Measurements from ENCODE around the gene CHGA. TPM values are rescaled to one million over a fixed set of nuclear protein-coding genes. Genes with fewer than 3 reads are reported as not detected.

The CHGA gene
- total RNA-seq, 1 donor from 2014 or later = not detected

- no peak for DNase-seq (ENCODE audit: low spot score)
These were observed 17.3 kb upstream of the CHGA start for GRCh38 chr14:92905667-92906066.

- DNase-seq (ENCODE audit: low spot score) = no peak
These were observed 16.5 kb upstream of the CHGA start for GRCh38 chr14:92906420-92906819.

GRCh38 chr14:92906823-92907222, 16.1 kb upstream of the CHGA start:
- DNase-seq (ENCODE audit: low spot score) = no peak

DNA sequence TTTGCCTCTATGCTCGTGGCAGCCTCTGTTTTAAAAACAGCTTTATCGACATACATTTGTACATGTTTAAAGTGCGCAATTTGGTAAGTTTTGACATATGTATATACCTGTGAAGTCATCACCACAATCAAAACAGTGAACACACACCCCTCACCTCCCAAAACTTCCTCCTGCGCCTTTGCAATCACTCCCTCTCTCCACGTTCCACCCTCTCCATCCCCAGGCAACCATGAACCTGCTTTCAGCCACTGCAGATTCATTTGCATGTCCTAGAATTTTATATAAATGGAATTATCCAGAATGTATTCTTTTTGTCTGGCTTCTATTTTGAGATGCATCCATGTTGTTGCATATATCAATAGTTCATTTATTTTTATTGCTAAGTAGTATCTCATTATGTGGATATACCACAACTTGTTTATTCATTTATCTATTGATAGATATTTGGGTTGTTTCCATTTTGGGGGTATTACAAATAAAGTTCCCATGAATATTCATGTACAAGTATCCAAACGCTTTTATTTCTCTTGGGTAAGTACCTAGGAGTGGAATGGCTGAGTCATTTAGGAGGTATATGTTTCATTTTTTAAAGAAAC, 15.5 kb upstream of the CHGA start:
- no peak for DNase-seq (ENCODE audit: low spot score)

- DNase-seq (ENCODE audit: low spot score) = no peak
These were observed 8.8 kb upstream of the CHGA start for GRCh38 chr14:92914087-92914656.

- no peak for DNase-seq (ENCODE audit: low spot score)
These were observed 6.7 kb upstream of the CHGA start for GRCh38 chr14:92916201-92916600.

GRCh38 chr14:92917041-92917940, 5.7 kb upstream of the CHGA start:
- no peak for DNase-seq (ENCODE audit: low spot score)

GRCh38 chr14:92917956-92918355, 5.0 kb upstream of the CHGA start:
- DNase-seq (ENCODE audit: low spot score) = no peak

- no peak for DNase-seq (ENCODE audit: low spot score)
These were observed 2.9 kb upstream of the CHGA start for GRCh38 chr14:92920001-92920400.

DNA sequence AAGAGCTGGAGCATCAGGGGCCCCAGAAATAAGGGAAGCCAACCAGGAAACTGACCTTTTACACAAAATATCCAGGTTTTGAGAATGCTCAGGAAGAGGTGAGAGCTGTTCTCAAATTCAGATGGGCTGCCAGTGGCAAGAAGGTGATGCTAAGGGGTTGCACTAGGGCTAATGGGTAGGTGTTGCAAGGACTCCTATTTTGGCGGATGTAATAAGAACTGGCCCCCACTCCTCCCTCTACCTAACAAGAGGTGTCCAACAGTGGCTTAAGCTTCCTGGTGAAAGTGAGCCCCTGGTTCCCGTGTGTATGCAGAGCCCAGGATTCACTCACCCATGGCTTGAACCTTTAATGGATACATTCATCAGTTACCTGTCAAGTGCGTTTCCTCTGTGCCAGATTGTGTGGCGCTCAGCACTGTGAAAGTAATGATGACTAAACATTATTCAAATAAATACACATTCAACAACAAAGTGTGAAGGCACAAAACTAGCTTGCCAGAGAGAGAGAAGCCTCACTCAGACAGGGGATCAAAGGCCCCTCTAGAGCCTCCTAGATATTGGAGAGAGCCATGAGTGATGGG, 705 bp upstream of the CHGA start:
- DNase-seq (ENCODE audit: low spot score) = no peak

- no peak for DNase-seq (ENCODE audit: low spot score)
These were observed 774 bp downstream of the CHGA start for GRCh38 chr14:92923744-92924103.

DNA sequence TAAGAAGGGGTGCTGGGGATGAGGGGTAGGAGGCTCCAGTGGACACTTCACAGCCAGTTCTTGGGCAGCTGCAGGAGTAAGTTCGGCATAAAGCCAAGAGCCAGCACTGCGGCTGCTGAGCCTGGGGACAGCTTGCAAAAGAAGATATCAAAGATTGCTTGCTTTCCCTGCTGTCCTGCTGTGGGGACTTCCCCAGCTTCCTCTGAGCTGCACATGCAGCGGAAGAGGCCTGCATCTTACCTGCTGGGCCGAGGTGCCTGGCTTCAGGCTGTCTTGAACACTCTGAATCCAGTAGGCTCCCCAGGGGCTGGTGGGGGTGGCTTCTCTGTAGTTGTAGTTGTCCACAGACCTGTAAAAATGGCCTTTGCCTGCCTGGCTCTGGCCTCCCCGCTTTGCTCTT, 1.3 kb downstream of the CHGA start:
- DNase-seq (ENCODE audit: low spot score) = no peak

GRCh38 chr14:92925446-92925845, 2.5 kb downstream of the CHGA start:
- no peak for DNase-seq (ENCODE audit: low spot score)

DNA sequence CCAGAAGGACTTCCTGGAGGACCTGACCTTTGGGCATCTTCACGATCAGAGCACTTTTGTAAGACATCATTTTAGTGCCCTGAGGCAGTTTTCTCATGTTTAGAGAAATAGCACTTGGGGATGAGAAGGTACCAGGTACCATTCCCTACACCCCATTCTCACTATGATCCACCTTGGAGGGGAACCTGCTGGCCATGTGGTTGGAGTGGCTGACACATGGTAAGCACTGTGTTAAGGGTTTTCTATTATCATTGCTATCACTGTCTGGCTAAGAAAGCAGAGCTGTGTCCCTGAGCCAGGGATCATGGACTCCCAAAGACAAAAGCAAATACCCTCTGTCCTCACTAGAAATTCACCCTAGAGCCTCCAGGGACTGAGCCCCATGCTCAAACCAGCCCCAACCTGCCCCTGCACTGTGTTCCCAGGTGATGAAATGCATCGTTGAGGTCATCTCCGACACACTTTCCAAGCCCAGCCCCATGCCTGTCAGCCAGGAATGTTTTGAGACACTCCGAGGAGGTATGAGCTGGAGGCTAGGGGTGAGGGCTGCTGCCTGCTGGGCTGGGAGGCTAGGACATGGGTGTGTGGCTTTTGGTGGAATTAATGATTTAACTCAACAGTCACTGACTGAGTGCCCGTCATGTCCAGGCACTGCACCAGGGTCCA, 3.4 kb downstream of the CHGA start:
- no peak for DNase-seq (ENCODE audit: low spot score)

- DNase-seq (ENCODE audit: low spot score) = no peak
These were observed 4.0 kb downstream of the CHGA start for GRCh38 chr14:92926931-92927330.

GRCh38 chr14:92927349-92928257, 4.7 kb downstream of the CHGA start:
- DNase-seq (ENCODE audit: low spot score) = no peak

DNA sequence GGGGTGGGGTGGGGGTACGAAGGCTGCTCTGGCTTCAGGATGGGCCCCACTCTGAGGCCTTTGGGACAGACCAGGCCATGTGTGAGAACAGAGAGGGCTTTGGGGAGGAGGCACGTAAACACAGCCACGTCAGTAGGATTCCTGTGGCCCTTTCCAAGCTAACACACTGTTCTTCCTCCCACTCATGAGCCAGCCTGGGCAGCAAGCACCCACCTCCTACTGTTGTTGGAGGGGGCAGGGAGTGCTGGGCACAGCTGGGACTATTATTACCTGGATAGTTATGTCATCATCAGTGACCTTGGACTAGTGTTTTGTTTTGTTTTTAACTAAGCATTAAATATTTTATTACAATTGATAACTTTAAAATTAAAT, 5.3 kb downstream of the CHGA start:
- no peak for DNase-seq (ENCODE audit: low spot score)

DNA sequence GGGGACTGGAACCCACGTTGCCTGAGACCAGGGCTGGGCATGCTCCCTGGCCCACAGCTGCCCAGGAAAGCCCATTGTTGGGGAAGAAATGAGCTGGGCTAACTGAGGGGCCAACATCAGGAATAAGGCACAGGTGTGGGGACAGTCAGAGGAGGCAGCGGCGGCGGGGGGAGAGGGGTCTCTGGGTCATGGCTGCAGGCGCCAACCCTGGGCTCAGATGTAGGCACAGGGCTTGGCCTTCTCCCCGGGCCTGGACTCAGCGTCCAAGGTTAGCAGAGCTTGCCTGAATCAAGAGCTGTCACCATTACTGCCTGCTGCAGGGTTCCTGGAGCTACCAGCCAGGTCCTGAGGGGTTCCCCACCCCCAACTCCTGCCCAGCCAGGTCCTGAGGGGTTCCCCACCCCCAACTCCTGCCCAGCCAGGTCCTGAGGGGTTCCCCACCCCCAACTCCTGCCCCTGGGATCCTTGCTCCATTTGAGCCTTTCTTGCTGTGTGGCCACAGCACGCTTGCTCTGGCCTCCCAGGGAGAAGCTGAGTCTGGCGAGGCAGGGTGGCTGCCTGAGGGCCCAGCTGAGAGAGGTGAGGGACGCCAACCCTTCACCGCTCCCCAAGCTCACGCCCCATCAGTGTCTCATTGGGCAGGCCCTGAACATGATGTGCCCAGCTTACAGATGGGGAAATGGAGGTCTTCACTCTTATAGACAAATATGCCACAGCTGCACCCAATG, 6.2 kb downstream of the CHGA start:
- DNase-seq (ENCODE audit: low spot score) = no peak

DNA sequence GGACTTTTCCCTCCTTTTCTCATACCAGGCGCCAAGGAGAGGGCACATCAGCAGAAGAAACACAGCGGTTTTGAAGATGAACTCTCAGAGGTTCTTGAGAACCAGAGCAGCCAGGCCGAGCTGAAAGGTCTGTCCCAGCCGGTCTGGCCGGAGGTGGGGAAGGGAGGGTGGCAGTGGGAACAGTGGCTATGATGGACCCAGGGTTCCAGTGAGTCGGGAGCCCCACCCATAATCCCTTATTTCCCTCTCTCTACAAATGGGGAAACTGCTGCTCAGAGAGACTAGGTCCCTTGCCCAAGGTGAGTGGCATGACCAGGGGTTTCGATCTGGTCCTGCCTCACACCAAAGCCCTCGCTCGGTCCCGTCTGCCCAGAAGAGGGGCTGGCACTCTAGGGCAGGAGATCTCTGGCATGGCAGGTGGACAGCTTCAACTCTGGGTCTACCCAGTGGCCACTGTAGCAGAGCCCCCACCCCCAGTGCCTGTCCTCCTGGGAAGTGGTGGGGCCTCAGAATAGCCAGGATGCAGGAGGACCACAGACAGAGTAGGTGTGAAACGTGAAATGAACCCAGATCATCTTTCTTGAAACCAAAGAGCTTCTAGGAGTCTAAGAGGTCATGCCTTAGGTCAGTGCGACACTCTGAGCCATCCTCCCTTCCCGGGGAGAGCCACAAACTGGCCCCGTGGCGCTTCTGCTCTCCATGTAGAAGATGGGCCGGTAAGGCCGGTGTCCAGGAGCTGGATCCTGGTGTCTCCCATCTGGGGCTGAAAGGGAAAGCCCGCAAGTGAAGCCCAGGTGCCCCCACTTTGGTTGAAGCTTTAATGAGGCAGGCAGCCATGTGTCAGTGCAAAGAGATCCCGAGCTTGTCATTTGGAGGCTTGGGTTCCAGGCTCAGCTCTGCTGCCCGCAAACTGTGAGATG, 7.0 kb downstream of the CHGA start:
- no peak for DNase-seq (ENCODE audit: low spot score)

Measured in ureter (tissue), 1 donor.